ENCODE results near the gene REPS1. TPM values are rescaled to one million over a fixed set of nuclear protein-coding genes. Genes with fewer than 3 reads are reported as not detected.

The REPS1 gene
- total RNA-seq, 3 donors from 2014 or later (not counting 1 experiment from before 2014, with no cell fraction given): 59.9 to 80.4 (median 66.4) TPM

GRCh38 chr6:138926579-138926978 is 61.5 kb downstream of the REPS1 start:
- no peaks in the 10 kb centered on the region for H3K27me3 ChIP-seq (ENCODE audit: control insufficient read depth, insufficient read depth, low read length)
- ATAC-seq: no peak
- no peak for TF ChIP-seq CTCF (IDR thresholded peaks at IDR 0.05)
- Mint-ChIP-seq H3K36me3 (no peaks in the 10 kb centered on the region), H3K9me3 (no peaks in the 10 kb centered on the region), H3K4me3 (no peak overlapping the region), H3K27ac (no peak overlapping the region), H3K27me3 (ENCODE audit: low read depth in 2 of 2) (no peaks in the 10 kb centered on the region), H3K4me1 (no peaks in the 10 kb centered on the region)
- no peak overlapping the region for H3K27ac ChIP-seq (ENCODE audit: low read length)
- WGBS (ENCODE audit: insufficient coverage): no CpG with 5 or more reads among the region's 3 CpGs
- H3K36me3 ChIP-seq (ENCODE audit: control insufficient read depth, insufficient read depth, low read length): peaks cover 28% of the 10 kb centered on the region
- no peaks in the 10 kb centered on the region for H3K9me3 ChIP-seq (ENCODE audit: control insufficient read depth, insufficient read depth, low read length)
- intact Hi-C loops (cut with micrococcal nuclease): no loop called here
- H3K4me3 ChIP-seq (ENCODE audit: low read length): no peak overlapping the region
- no peak for DNase-seq
- H3K4me1 ChIP-seq (ENCODE audit: control insufficient read depth, insufficient read depth, low read length): no peaks in the 10 kb centered on the region

- Mint-ChIP-seq H3K27ac (no peak overlapping the region), H3K27me3 (ENCODE audit: low read depth in 2 of 2) (no peaks in the 10 kb centered on the region), H3K4me1 (no peaks in the 10 kb centered on the region), H3K4me3 (no peak overlapping the region), H3K9me3 (no peaks in the 10 kb centered on the region), H3K36me3 (no peaks in the 10 kb centered on the region)
- Histone ChIP-seq H3K27ac (ENCODE audit: low read length) (no peak overlapping the region), H3K4me1 (ENCODE audit: control insufficient read depth, insufficient read depth, low read length) (no peaks in the 10 kb centered on the region), H3K36me3 (ENCODE audit: control insufficient read depth, insufficient read depth, low read length) (peaks cover 30% of the 10 kb centered on the region), H3K9me3 (ENCODE audit: control insufficient read depth, insufficient read depth, low read length) (no peaks in the 10 kb centered on the region), H3K4me3 (ENCODE audit: low read length) (no peak overlapping the region), H3K27me3 (ENCODE audit: control insufficient read depth, insufficient read depth, low read length) (no peaks in the 10 kb centered on the region)
- 91% methylated on average over 2 of the region's 2 CpGs for WGBS (ENCODE audit: insufficient coverage)
- DNase-seq (no peak), ATAC-seq (no peak)
- intact Hi-C loops (cut with micrococcal nuclease): no loop called here
- no peak for TF ChIP-seq CTCF (IDR thresholded peaks at IDR 0.05)
These were observed 62.2 kb downstream of the REPS1 start for GRCh38 chr6:138925806-138926205.

- Mint-ChIP-seq H3K4me3 (no peak overlapping the region), H3K27me3 (ENCODE audit: low read depth in 2 of 2) (no peaks in the 10 kb centered on the region), H3K9me3 (no peaks in the 10 kb centered on the region), H3K27ac (no peak overlapping the region), H3K4me1 (no peaks in the 10 kb centered on the region), H3K36me3 (no peaks in the 10 kb centered on the region)
- Histone ChIP-seq H3K4me1 (ENCODE audit: control insufficient read depth, insufficient read depth, low read length) (no peaks in the 10 kb centered on the region), H3K36me3 (ENCODE audit: control insufficient read depth, insufficient read depth, low read length) (peaks cover 31% of the 10 kb centered on the region), H3K4me3 (ENCODE audit: low read length) (no peak overlapping the region), H3K27me3 (ENCODE audit: control insufficient read depth, insufficient read depth, low read length) (no peaks in the 10 kb centered on the region), H3K9me3 (ENCODE audit: control insufficient read depth, insufficient read depth, low read length) (no peaks in the 10 kb centered on the region), H3K27ac (ENCODE audit: low read length) (no peak overlapping the region)
- no peak for ATAC-seq
- no peak for TF ChIP-seq CTCF (IDR thresholded peaks at IDR 0.05)
- intact Hi-C loops (cut with micrococcal nuclease): no loop called here
- DNase-seq: no peak
These were observed 64.5 kb downstream of the REPS1 start for GRCh38 chr6:138923561-138923960.

GRCh38 chr6:138920906-138921305 is 67.1 kb downstream of the REPS1 start:
- Histone ChIP-seq H3K27ac (ENCODE audit: low read length) (no peak overlapping the region), H3K9me3 (ENCODE audit: control insufficient read depth, insufficient read depth, low read length) (no peaks in the 10 kb centered on the region), H3K36me3 (ENCODE audit: control insufficient read depth, insufficient read depth, low read length) (peaks cover 44% of the 10 kb centered on the region), H3K4me1 (ENCODE audit: control insufficient read depth, insufficient read depth, low read length) (no peaks in the 10 kb centered on the region), H3K4me3 (ENCODE audit: low read length) (no peak overlapping the region), H3K27me3 (ENCODE audit: control insufficient read depth, insufficient read depth, low read length) (no peaks in the 10 kb centered on the region)
- Mint-ChIP-seq H3K27ac (no peak overlapping the region), H3K27me3 (ENCODE audit: low read depth in 2 of 2) (no peaks in the 10 kb centered on the region), H3K4me3 (no peak overlapping the region), H3K9me3 (no peaks in the 10 kb centered on the region), H3K36me3 (no peaks in the 10 kb centered on the region), H3K4me1 (no peaks in the 10 kb centered on the region)
- DNase-seq (no peak), ATAC-seq (no peak)
- no peak for TF ChIP-seq CTCF (IDR thresholded peaks at IDR 0.05)
- intact Hi-C loops (cut with micrococcal nuclease): no loop called here
- WGBS (ENCODE audit: insufficient coverage): 100% methylated on average over 1 of the region's 3 CpGs

All from natural killer cell (primary cell).